C4-2B (cell line): ENCODE data around the gene CC2D1A.

ENCODE experiments used
- ZFX ChIP-seq: fragments of 450-650 bp; IDR thresholded peaks from 2 replicates; pipeline ENCODE4 v1.6.1; 2017
- TF ChIP-seq, protein P1 (sequence below): fragments of 450-650 bp; conservative IDR thresholded peaks from 2 replicates; pipeline ENCODE4 v1.5.1; 2017; ENCODE audit warnings: mild to moderate bottlenecking

DNA sequence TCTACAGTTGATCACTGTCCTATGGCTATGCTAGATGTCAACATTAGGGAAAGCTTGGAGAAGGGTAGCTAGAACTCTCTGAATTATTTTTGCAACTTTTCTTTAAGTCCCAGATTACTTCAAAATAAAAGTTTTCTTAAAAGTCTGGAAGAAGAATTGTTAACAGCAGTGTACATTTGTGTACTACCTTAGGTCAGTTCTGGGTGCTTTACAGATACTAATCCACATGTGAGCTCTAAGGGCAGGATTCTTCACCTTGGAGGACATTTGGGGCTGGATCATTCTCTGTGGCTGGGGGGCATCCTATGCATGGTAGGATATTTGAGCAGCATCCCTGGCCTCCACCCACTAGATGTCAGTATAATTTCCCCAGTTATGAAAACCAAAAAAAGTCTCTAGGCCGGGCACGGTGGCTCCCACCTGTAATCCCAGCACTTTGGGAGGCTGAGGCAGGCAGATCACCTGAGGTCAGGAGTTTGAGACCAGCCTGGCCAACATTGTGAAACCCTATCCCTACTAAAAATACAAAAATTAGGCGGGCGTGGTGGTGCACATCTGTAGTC is 2.9 kb upstream of the CC2D1A start:
- TF ChIP-seq, protein P1, sequence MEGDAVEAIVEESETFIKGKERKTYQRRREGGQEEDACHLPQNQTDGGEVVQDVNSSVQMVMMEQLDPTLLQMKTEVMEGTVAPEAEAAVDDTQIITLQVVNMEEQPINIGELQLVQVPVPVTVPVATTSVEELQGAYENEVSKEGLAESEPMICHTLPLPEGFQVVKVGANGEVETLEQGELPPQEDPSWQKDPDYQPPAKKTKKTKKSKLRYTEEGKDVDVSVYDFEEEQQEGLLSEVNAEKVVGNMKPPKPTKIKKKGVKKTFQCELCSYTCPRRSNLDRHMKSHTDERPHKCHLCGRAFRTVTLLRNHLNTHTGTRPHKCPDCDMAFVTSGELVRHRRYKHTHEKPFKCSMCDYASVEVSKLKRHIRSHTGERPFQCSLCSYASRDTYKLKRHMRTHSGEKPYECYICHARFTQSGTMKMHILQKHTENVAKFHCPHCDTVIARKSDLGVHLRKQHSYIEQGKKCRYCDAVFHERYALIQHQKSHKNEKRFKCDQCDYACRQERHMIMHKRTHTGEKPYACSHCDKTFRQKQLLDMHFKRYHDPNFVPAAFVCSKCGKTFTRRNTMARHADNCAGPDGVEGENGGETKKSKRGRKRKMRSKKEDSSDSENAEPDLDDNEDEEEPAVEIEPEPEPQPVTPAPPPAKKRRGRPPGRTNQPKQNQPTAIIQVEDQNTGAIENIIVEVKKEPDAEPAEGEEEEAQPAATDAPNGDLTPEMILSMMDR: no peak; the same call in 1 of the 2 replicates
- TF ChIP-seq ZFX: no peak
